Neural progenitor cell (in vitro differentiated cells): ENCODE measurements around the gene LRRC47. TPM values are rescaled to one million over a fixed set of nuclear protein-coding genes. Genes with fewer than 3 reads are reported as not detected.
A peak's percentile ranks its signal among the peaks of the same experiment; 100 is the strongest.

Experiments
- DNase-seq: peaks from one replicate; pipeline ENCODE4 v3.0.0-alpha.2; 2016; ENCODE audit warnings: low spot score
- H2AFZ ChIP-seq: fragments of 200-600 bp; sonication (generic); replicated peaks from 2 replicates; pipeline ENCODE4 v1.6.1; 2016; ENCODE audit warnings: antibody characterized with exemption
- H3F3A ChIP-seq: fragments of 200-600 bp; sonication (generic); 2 replicates; pipeline ENCODE4 v1.6.1; 2016; ENCODE audit warnings: antibody characterized with exemption, low read depth
- H3K27ac ChIP-seq: fragments of 200-600 bp; sonication (generic); 2 replicates; pipeline ENCODE4 v1.5.1; 2016; ENCODE audit warnings: mild to moderate bottlenecking
- H3K27me3 ChIP-seq: fragments of 200-600 bp; sonication (generic); 2 replicates; pipeline ENCODE4 v1.6.1; 2016; ENCODE audit warnings: mild to moderate bottlenecking, moderate library complexity
- H3K36me3 ChIP-seq: fragments of 200-600 bp; sonication (generic); 2 replicates; pipeline ENCODE4 v1.5.1; 2016
- H3K4me1 ChIP-seq: fragments of 200-600 bp; sonication (generic); 2 replicates; pipeline ENCODE4 v1.6.1; 2016; ENCODE audit warnings: mixed run types
- H3K4me2 ChIP-seq: fragments of 200-600 bp; sonication (generic); 2 replicates; pipeline ENCODE4 v1.6.1; 2016
- H3K4me3 ChIP-seq: fragments of 200-600 bp; sonication (generic); 2 replicates; pipeline ENCODE4 v1.5.1; 2016
- H3K79me2 ChIP-seq: fragments of 200-600 bp; sonication (generic); 2 replicates; pipeline ENCODE4 v1.6.1; 2016; ENCODE audit warnings: low read depth
- H3K9ac ChIP-seq: fragments of 200-600 bp; sonication (generic); 2 replicates; pipeline ENCODE4 v1.6.1; 2016
- H3K9me3 ChIP-seq: fragments of 200-600 bp; sonication (generic); 2 replicates; pipeline ENCODE4 v1.5.1; 2016; ENCODE audit warnings: low read depth
- H4K20me1 ChIP-seq: fragments of 200-600 bp; sonication (generic); 2 replicates; pipeline ENCODE4 v1.6.1; 2016; ENCODE audit warnings: low read depth
- H3K27ac Mint-ChIP-seq: 3 replicates; pipeline ENCODE4 v1.8.0; 2021; ENCODE audit warnings: mixed read lengths
- H3K27me3 Mint-ChIP-seq: 2 replicates; pipeline ENCODE4 v1.8.0; 2022; ENCODE audit warnings: low read depth, mild to moderate bottlenecking, inconsistent platforms, moderate library complexity, mixed read lengths; ENCODE audit not compliant: insufficient read depth
- H3K36me3 Mint-ChIP-seq: 3 replicates; pipeline ENCODE4 v1.8.0; 2021; ENCODE audit warnings: mixed read lengths
- H3K4me1 Mint-ChIP-seq: 3 replicates; pipeline ENCODE4 v1.8.0; 2021; ENCODE audit warnings: mixed read lengths
- H3K4me3 Mint-ChIP-seq: 3 replicates; pipeline ENCODE4 v1.8.0; 2021; ENCODE audit warnings: mild to moderate bottlenecking, moderate library complexity, mixed read lengths
- H3K9me3 Mint-ChIP-seq: 3 replicates; pipeline ENCODE4 v1.8.0; 2020; ENCODE audit warnings: mixed read lengths
- CTCF ChIP-seq: fragments of 200-600 bp; sonication (generic); IDR thresholded peaks from 2 replicates; pipeline ENCODE4 v1.5.1; 2017; ENCODE audit warnings: antibody characterized with exemption, mild to moderate bottlenecking
- EZH2 ChIP-seq: fragments of 200-600 bp; sonication (generic); IDR thresholded peaks from 2 replicates; pipeline ENCODE4 v1.6.1; 2017; ENCODE audit warnings: antibody characterized with exemption, mild to moderate bottlenecking, moderate library complexity
- EZH2phosphoT487 ChIP-seq: fragments of 200-600 bp; sonication (generic); IDR thresholded peaks from 2 replicates; pipeline ENCODE4 v1.6.1; 2017; ENCODE audit warnings: antibody characterized with exemption
- total RNA-seq: library from RNA; depleted of rRNA; stranded (reverse); fragments of >200 nt; gene quantifications from 2 replicates; pipeline ENCODE4 v1.2.3, GENCODE V29; 2015; ENCODE audit warnings: low replicate concordance

Gene LRRC47
- total RNA-seq, 1 donor from 2014 or later, result 51.0 TPM

- no peak overlapping the region for H3K4me3 ChIP-seq
- TF ChIP-seq EZH2 (no peak), CTCF (no peak), EZH2phosphoT487 (no peak)
- H3K36me3 Mint-ChIP-seq, result peaks cover 15% of the 10 kb centered on the region
- H3K27me3 ChIP-seq, result peaks cover 13% of the 10 kb centered on the region
- H3K9ac ChIP-seq, result no peak overlapping the region
- no peak overlapping the region for H3K4me2 ChIP-seq
- no peak overlapping the region for H2AFZ ChIP-seq
- H3K9me3 Mint-ChIP-seq, result no peaks in the 10 kb centered on the region
- peaks cover 4% of the 10 kb centered on the region for H4K20me1 ChIP-seq
- peaks cover 14% of the 10 kb centered on the region for H3K4me1 ChIP-seq
- no peak overlapping the region for H3K27ac ChIP-seq
- no peaks in the 10 kb centered on the region for H3K79me2 ChIP-seq
- H3K4me3 Mint-ChIP-seq, result no peak overlapping the region
- H3F3A ChIP-seq, result peaks cover 5% of the 10 kb centered on the region
- H3K9me3 ChIP-seq, result no peaks in the 10 kb centered on the region
- DNase-seq, result no peak
- H3K36me3 ChIP-seq, result no peaks in the 10 kb centered on the region
- peak overlapping the region; percentile 69 for H3K27ac Mint-ChIP-seq
- peaks cover 8% of the 10 kb centered on the region for H3K27me3 Mint-ChIP-seq
- H3K4me1 Mint-ChIP-seq, result peaks cover 20% of the 10 kb centered on the region
Observed at GRCh38 chr1:3776231-3776961, 19.9 kb downstream of the LRRC47 start.

- peak overlapping the region; percentile 43 for H3K4me2 ChIP-seq
Observed at GRCh38 chr1:3775490-3776230, 20.6 kb downstream of the LRRC47 start.

GRCh38 chr1:3774946-3775489, 21.3 kb downstream of the LRRC47 start:
- no peak for TF ChIP-seq EZH2phosphoT487
- no peak for TF ChIP-seq CTCF
- no peak for TF ChIP-seq EZH2
- Histone ChIP-seq H3K4me3 (no peak overlapping the region), H3K9me3 (no peaks in the 10 kb centered on the region), H3K9ac (no peak overlapping the region), H3K79me2 (no peaks in the 10 kb centered on the region), H4K20me1 (peaks cover 4% of the 10 kb centered on the region), H3F3A (peaks cover 5% of the 10 kb centered on the region), H3K27ac (no peak overlapping the region), H2AFZ (no peak overlapping the region), H3K36me3 (no peaks in the 10 kb centered on the region), H3K27me3 (peaks cover 23% of the 10 kb centered on the region), H3K4me1 (peaks cover 14% of the 10 kb centered on the region), H3K4me2 (peak overlapping the region; percentile 43)
- peaks cover 29% of the 10 kb centered on the region for H3K4me1 Mint-ChIP-seq
- peaks cover 8% of the 10 kb centered on the region for H3K27me3 Mint-ChIP-seq
- peak; percentile 20 for DNase-seq
- no peak overlapping the region for H3K4me3 Mint-ChIP-seq
- no peaks in the 10 kb centered on the region for H3K9me3 Mint-ChIP-seq
- no peak overlapping the region for H3K27ac Mint-ChIP-seq
- peaks cover 7% of the 10 kb centered on the region for H3K36me3 Mint-ChIP-seq

More at GRCh38 chr1:3775490-3776230, 20.6 kb downstream of the LRRC47 start:
- Histone ChIP-seq H2AFZ (no peak overlapping the region), H3K27ac (no peak overlapping the region), H4K20me1 (peaks cover 4% of the 10 kb centered on the region), H3K9me3 (no peaks in the 10 kb centered on the region), H3K79me2 (no peaks in the 10 kb centered on the region), H3F3A (peaks cover 5% of the 10 kb centered on the region), H3K27me3 (peaks cover 20% of the 10 kb centered on the region), H3K36me3 (no peaks in the 10 kb centered on the region), H3K4me1 (peaks cover 14% of the 10 kb centered on the region), H3K9ac (no peak overlapping the region), H3K4me3 (no peak overlapping the region)
- Mint-ChIP-seq H3K4me3 (no peak overlapping the region), H3K36me3 (peaks cover 12% of the 10 kb centered on the region), H3K9me3 (no peaks in the 10 kb centered on the region), H3K27ac (peak overlapping the region; percentile 37), H3K4me1 (peaks cover 27% of the 10 kb centered on the region), H3K27me3 (peaks cover 8% of the 10 kb centered on the region)
- no peak for TF ChIP-seq EZH2
- no peak for TF ChIP-seq EZH2phosphoT487
- TF ChIP-seq CTCF, result peak; percentile 59
- peak; percentile 72 for DNase-seq
